ENCODE measurements around the gene PSTPIP2. TPM values are rescaled to one million over a fixed set of nuclear protein-coding genes. Genes with fewer than 3 reads are reported as not detected.
"Not testable (repeated sequence)": the region's sequence is repeated elsewhere in the genome, so short reads cannot be mapped to it uniquely, and the experiment has no call there.

The PSTPIP2 gene
- polyA plus RNA-seq, 12 donors: 2.0 to 10.0 (median 2.3) TPM; not detected in 2

DNA sequence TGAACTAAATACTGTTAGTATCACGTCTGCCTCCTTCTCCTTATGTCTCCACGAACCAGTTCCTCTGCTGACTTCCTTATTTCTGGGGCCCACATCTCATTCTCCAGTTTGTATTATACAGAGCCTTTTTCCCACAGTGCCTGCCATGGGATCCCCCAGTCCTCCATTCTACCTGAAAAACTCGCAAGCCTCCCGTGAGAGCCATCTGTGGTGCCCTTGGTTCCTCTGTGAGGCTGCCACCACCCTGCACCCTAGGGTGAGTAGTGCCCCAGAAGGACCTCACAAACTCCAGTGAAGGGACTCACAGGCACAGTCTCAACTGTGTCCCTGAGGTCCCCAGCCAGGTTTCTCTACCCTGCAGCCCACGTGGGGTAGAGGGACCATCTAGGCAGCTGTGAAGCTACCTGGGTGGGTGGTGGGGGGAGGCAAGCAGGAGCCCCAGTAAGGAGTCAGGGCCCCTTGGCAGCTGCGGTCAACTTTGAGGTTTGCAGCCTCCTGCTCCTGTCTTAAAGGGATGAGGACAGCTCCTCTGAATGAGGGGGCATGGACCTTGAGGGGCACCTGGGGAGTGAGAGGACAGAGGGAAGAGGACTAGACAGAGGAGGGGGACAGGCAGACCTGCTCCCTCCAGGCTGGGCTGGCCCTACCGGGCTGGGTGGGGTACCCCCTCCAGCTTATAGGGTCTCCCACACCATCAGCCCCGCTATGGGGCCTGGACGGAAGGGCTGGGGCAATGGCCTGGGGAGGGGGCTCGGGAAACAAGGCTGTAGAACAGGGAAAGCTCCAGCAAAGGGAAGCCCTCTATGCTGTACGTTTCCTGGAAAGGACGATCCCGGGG is 1.0 kb downstream of the PSTPIP2 start:
- no peak for DNase-seq

DNA sequence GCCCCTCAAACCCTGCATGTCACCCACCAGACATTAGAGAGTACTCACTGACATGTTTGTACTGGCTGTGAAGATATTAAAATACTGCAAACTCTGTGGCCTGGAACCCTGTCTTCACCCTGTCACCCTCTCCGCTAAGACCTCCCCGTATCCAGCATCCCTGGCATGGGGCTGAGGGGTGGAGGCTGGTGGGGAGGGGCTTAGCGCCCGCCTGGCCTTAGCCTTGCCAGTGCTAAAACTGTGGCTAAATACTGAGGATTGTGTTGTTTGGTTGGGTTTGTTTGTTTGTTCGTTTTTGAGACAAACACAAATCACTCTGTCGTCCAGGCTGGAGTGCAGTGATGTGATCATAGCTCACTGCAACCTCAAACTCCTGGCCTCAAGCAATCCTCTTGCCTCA is 1.8 kb downstream of the PSTPIP2 start:
- DNase-seq: no peak

DNA sequence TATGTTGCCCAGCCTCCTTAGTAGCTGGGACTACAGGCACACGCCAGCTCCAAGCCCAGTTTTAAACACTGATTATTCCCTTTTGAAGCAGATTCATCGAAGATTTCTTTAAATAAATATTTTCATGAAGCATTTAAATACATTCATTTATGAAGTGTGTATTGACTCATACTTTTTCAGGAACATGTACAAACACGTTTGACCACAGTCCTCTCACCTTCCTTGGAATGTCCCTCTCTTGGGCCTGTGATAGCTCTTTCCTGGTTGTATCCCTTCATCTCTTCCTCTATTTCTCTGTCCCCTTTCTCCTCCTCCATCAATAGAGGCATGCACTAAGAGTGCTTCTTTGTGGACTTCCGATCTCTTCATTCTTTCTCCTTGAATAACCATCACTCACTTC is 2.5 kb downstream of the PSTPIP2 start:
- DNase-seq: no peak

DNA sequence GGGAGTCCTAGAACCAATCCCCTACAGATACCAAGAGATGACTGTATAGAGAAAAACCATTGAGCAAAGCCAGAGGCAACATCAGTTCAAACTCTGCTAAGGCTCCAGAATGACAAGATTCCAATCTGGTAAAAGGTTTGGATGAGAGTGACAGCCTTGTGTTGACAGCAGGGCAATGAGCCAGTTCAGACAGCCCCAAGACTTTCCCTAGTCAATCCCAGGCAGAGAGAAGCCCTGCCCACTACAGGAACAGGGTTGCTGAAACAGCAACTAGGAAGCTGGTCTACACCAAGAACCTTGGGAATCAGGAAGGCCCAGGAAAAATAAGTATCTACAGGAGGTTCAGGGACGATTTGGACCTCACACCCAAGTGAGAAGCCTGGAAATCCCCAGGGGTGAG is 3.3 kb downstream of the PSTPIP2 start:
- no peak for DNase-seq

DNA sequence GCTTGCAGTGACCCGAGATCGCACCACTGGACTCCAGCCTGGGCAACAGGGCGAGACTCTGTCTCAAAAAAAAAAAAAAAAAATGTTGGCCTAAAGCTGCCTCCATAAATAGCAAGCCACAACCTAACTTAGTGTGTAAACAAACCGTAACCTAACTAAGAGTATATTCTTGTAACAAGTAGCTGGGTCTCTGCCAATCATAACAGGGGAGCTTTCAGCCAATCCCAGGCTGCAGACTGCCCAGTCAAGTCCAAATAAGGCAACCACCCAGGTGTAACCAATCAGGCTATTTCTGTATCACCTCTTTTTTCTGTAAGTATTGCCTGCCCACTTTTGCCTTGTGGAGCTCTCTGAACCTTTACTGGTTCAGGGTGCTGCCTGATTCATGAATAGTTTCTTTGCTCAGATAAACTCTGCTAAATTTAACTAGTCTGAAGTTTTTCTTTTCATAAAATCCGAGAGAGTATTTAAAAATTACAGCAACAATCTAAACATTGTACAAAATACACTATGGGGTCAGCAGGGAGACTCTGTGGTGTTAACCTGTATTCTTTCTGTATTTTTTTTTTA is 4.5 kb downstream of the PSTPIP2 start:
- DNase-seq: no peak

DNA sequence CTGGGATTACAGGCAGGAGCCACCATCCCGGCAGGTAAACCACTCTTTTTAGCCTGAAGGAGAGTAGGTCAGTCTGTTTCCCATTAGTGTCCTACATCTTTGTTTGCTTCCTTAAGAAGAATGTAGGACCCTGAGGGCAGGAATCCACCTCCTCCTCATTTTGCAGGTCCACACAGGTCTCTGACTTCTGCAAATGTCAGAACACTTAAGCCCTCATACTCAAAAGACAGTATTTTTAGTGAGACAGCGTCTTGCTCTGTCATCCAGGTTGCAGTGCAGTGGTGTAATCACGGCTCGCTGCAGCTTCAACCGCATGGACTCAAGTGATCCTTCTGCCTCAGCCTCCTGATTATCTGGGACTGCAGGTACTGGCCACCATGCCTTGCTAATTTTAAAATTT is 9.3 kb downstream of the PSTPIP2 start:
- no peak for DNase-seq

DNA sequence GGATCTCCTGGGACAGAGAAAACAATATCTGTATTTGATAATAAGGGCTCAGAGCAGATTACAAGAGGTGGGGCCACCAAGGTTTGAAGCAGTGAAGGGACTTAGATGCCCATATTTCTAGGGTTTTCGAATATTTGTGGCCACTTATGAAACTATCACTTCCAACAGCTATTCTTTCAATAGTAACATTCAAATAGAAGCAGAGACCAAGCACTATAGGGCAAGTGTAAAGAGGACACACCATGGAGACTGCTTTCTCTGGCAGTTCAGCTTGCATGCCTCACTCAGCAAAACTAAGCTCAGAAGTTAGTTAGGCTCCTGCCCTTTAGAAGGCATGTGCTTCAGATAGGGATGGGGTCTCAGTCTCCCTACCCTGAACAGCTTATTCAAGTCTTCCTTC is 10.3 kb downstream of the PSTPIP2 start:
- no peak for DNase-seq

DNA sequence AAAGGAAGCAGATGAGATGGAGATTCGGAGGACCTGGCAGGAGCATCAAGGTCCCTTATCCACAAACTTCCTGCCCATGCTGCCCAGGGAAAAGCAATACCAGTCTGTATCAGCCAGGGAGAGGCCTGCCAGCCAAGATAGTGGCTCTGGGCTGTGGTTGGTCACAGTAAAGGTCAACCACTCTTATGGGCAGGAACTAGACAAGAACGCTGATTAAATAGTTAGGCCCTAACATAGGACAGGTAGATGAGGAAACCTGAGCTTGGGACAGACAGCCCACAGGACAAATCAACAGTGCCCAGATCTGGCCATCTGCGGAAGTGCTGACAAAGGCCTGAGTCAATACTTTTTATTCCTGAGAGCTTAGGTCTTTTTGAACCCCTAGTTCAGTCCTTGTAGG is 10.7 kb downstream of the PSTPIP2 start:
- DNase-seq: no peak

DNA sequence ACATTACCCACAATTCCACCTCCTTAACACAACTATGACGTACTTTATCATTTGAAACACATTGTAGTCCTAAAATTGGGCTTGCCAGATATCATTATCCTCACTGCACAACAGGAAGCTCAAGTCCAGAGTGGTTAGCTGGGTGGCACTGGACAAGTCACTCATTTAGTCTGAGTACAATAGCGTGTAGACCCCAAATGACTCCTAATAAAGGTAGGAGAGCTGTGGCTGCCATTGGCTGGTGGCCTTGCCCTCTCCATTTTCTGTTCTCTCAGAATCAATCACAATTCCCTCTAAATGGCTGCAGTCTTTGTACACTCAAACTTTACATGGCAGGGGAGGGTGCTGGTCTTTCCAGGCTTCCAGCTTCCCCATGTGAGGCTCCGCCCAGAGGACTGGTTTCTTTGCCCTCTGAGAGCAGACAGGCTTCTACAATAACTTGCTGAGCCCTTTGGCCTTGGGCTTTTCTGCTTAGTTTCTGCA is 11.7 kb downstream of the PSTPIP2 start:
- no peak for DNase-seq

DNA sequence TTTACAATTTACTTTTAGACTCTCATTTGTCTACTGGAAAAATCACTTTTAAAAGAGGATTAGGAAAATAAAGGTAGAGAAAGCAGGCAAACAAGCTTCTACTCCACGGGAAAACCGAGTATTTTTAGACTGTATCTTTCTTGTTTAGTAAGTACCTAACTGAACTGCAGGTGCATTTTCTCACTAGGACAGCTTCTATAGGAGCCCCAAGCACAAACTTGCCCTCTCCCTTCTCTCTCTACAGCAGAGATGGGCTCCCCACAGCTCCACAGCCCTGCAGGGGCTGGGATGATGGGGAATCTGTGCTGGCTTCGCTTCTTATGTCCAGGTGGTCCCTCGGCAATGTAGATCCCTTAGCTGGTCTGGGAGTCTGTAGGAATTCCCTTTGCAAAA is 16.2 kb downstream of the PSTPIP2 start:
- DNase-seq: no peak

DNA sequence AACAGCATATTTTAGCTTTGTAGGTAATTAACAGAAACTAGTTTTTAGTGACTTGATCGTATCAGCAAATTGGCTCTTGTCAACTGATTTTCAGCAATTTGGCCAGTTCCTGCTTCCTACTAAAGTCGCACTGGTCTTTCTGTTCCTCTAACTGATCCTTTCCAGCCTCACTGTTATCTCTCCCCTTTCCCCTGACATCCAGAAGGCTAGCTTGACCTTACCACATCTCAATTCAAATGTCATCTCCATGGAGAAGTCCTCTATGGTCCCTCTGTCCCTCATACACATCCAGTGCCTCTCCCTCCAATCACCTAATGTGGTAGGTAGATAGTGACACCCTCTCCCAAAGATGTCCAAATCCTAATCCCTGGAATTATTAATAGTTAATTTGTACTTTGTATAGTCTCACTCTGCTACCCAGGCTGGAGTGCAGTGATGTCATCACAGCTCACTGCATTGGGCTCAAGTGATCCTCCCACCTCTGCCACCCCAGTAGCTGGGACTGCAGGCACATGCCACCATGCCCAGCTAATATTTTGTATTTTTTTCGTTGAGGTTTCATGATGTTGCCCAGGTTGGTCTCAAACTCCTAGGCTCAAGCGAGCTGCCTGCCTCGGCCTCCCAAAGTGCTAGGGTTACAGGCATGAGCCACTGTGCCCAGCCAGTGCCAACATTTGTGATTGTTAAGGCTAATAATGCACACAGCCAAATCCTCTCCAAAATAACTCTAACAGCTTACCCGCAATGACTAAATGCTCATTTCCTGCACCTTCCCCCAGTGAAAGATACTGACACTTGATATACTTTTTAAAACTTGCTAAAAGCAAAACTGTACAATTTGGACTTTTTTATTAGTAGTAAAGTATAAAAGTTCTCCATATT is 16.9 kb downstream of the PSTPIP2 start:
- DNase-seq: no peak

DNA sequence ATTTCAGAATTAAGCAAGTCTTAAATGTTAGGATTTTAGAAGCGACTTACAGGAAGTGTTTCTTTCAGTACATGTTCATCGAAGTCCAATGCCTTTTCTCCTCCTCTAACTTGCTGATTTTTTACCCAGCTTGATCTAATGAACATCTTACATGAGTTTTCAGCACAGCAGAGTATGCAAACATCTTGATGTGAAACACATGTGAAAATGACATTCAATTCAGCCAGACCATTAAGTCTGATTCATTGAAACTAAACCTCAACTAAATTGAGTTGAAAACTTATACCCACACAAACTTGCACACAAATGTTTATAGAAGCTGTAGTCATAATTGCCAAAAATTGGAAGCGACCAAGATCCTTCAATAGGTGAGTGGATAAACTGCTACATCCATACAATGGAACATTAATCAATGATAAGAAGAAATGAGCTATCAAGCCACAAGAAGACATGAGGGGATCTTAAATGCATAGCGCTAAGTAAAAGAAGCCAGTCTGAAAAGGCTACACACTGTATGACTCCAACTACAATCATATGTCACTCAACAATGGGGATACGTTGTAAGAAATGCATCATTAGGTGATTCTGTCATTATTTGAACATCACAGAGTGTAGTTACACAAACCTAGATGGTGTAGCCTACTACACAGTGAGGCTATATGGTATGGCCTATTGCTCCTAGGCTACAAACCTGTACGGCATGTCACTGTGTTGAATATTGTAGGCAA is 18.5 kb downstream of the PSTPIP2 start:
- DNase-seq: no peak

DNA sequence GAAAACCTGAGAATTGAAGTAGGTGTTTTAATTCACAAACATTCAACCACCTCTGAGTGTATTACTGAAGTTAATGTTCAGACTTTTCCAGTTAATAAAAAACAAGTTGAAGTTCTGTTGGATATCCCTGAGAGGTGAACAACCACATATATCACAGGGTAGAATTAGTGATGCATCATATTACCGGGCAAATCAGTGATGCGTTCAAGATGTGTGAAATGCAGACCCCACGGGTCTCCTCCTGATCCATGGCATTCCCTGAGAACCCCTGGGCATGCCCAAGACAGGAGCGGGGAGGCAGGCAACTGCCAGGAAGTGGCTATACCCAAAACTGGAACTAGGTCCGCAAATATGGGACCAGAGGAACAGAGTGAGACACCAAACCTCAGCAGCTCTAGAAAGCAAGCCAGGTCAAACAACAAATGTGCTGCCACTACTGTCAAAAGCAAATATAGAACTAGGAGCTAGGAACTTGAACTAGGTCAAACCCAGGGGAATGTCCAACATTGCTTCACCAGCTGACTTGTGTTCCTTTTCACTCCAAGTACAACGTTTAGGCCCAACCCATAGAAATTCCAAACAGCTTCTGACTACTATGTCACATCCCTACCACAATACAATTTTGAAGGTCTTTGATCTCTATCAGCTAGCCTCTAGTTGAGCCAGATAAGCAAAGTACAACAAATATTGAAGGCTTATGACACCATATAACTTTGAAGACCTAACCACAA is 20.2 kb downstream of the PSTPIP2 start:
- DNase-seq: no peak

DNA sequence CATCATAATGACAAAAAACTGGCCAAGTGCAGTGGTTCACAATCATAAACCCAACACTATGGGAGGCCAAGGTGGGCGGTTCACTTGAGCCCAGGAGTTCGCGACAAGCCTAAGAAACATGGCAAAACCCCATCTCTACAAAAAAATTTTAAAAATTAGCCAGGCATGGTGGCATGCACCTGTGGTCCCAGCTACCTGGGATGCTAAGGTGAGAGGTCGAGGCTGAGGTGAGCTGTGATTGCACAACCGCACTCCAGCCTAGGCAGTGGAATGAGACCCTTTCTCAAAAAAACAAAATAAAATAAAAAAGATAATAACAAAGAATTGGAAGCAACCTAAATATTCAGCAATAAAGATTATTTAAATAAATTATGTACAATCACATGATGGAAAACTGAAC is 21.8 kb downstream of the PSTPIP2 start:
- DNase-seq: no peak

DNA sequence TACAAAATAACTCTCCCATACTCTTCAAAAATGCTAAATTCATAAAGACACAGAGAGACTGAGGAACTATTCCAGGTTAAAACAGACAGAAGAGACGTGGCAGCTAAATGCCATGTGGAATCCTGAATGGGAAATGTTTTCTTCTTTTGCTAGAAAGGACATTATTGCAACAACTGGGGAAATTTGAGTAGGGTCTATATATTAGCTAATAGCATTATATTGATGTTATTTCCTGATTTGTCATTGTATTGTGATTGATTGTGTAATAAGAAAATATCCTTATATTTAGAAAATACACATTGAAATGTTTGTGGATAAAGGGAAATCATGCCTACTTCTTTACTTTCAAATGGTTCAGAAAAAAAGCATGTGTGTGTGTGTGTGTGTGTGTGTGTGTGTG is 23.4 kb downstream of the PSTPIP2 start:
- no peak for DNase-seq

DNA sequence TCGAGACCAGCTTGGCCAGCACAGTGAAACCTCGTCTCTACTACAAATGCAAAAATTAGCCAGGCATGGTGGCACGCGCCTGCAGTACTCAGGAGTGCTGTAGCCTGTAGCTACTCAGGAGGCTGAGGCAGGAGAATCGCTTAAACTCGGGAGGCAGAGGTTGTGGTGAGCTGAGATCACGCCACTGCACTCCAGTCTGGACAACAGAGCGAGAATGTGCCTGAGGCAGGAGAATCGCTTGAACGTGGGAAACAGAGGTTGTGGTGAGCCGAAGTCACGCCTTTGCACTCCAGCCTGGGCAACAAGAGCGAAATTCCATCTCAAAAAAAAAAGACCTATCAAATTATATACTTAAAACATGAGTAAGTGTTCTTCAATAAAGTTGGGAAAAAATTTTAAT is 24.7 kb downstream of the PSTPIP2 start:
- not testable (repeated sequence) for DNase-seq

DNA sequence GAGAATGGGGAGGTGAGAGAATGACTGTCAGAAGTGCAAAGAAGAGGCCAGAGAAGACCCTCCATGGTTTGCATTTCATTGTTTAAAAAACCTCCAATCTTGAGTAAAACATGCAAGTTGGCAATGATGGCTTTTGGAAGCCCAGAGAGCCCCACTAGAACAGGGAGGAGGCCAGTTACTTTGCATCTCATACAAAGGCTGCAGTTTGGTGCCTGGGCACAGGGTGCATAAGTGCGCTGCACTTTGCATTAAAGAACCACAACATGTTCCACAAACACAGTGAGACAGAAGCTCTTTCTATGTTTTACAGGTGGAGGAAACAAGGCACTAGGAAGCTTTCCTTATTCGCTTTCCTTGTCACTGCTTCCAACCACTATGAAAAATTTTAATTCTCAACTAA is 25.4 kb downstream of the PSTPIP2 start:
- DNase-seq: no peak

DNA sequence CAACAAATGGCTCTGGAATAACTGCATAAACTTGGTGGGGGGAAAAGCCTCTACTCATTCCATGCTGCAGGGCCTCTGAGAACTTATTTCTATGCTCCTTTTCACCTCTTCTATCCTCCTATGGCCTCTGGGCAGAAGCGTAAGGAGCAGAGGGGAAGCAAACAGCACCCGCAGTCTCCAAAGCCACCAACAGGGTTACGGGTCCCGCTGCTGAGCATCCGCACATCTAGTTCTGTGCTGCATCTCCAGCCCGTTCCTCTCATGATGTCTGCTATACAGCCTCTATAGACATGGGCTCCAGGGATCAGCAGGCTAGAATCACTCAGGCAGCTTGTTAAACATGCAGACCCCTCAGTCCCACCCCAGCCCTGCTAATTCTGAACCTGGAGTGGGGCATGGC is 25.9 kb downstream of the PSTPIP2 start:
- DNase-seq: no peak

DNA sequence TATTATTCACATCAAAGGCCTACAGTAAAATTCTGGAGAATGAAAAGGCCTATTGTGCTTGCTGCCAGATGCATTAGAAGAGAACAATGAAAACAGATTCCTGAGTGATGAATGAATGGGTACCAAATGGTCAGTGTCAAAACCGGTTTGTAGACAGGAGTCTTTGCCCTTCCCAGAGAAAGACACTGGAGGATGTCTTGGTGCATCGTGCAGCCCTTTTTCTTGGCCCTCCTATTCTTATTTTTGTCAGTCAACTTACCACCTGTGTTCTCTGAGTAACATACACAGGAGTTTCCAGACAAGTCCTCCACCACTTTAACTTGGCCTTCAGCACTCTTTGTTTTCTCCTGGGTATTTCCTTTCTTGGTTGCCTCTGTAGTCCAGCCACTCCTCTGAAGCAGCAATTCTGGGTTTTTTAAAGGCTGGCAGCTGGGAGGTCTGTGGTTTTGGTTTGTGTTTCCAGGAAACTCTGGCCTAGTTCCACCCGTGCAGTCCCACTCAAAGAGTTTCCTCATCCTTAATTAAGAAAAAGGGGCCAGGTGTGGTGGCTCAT is 29.4 kb downstream of the PSTPIP2 start:
- DNase-seq: no peak

DNA sequence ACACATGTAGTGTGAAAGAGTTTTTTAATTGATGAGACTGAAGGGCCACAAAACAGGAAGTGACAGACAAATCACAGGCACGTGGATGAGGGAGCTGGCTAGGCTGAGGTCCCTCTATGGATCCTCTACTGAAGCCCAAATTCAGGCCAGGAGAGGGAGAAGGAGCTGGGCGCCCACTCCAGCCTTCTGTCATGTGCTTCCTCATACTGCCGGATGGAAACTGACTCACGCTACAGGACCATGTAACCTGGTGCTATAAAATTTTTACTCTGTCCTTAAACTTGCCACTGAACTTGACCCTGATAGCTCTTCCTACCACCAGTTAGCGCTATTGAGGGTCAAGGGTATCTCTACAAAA is 31.3 kb downstream of the PSTPIP2 start:
- no peak for DNase-seq

All from muscle of arm (tissue), 12 donors.